Activated T-cell treated with anti-CD3 and anti-CD28 coated beads, Interleukin-2, amount 50 U/mL, for 72 hours (primary cell): ENCODE measurements around the gene STAT5A. TPM values are rescaled to one million over a fixed set of nuclear protein-coding genes. Genes with fewer than 3 reads are reported as not detected.

Experiments
- total RNA-seq, 2 donors: library from RNA; stranded (reverse); gene quantifications; one replicate each; pipeline ENCODE4 v1.2.3, GENCODE V29; 2022

The STAT5A gene
- total RNA-seq, 2 donors from 2014 or later: 243 to 264 TPM

Other genes starting within 250 kb of the STAT5A start
- gene C17orf113, start 237.9 kb upstream of the STAT5A start, total RNA-seq: 1 to 10 TPM in 1 of 2 donors, under 1 TPM in 1; 0.86 to 1.3 TPM
- gene ZNF385C, start 190.0 kb upstream of the STAT5A start, total RNA-seq: 1 to 10 TPM; 1.1 to 1.6 TPM
- 10 to 100 TPM; 33.2 to 62.0 TPM for gene DHX58, start 175.8 kb upstream of the STAT5A start, total RNA-seq
- gene KAT2A, start 167.1 kb upstream of the STAT5A start, total RNA-seq: 10 to 100 TPM; 33.3 to 41.4 TPM
- gene HSPB9, start 165.7 kb upstream of the STAT5A start, total RNA-seq: under 1 TPM in 1 of 2 donors, not detected in 1; 0.28 TPM
- 10 to 100 TPM; 35.1 to 44.1 TPM for gene RAB5C, start 133.5 kb upstream of the STAT5A start, total RNA-seq
- under 1 TPM; 0.26 to 0.39 TPM for gene KCNH4, start 107.4 kb upstream of the STAT5A start, total RNA-seq
- gene HCRT, start 103.0 kb upstream of the STAT5A start, total RNA-seq: not detected
- gene GHDC, start 94.0 kb upstream of the STAT5A start, total RNA-seq: 10 to 100 TPM; 17.3 to 18.8 TPM
- gene STAT5B, start 12.1 kb upstream of the STAT5A start, total RNA-seq: 100 to 1,000 TPM; 252 to 269 TPM
- gene STAT3, start 99.9 kb downstream of the STAT5A start, total RNA-seq: 100 to 1,000 TPM; 346 to 380 TPM
- 1 to 10 TPM; 2.4 to 4.3 TPM for gene CAVIN1, start 134.8 kb downstream of the STAT5A start, total RNA-seq
- gene ATP6V0A1, start 170.4 kb downstream of the STAT5A start, total RNA-seq: 10 to 100 TPM; 22.1 TPM
- gene NAGLU, start 247.7 kb downstream of the STAT5A start, total RNA-seq: 1 to 10 TPM; 9.4 to 9.8 TPM